HCT116 (cell line): ENCODE measurements around the gene SERAC1. TPM values are rescaled to one million over a fixed set of nuclear protein-coding genes. Genes with fewer than 3 reads are reported as not detected.

Source experiments
- ATAC-seq: fragments of 200-7000 bp; cut with Tn5 transposase; 2 replicates; pipeline ENCODE4 v1.9.1; 2020; ENCODE audit warnings: mild to moderate bottlenecking, moderate library complexity
- BruUV-seq: library from RNA; stranded (reverse); fragments of 400-500 nt; replicated peaks from 2 replicates; lab custom pipeline; 2021; lab: Mats Ljungman, UMichigan
- CTCF ChIA-PET: fragments of 300-600 bp; sonication (Branson Sonifier 250); formaldehyde crosslinking; loops from one replicate; lab custom pipeline; 2021; ENCODE audit warnings: antibody characterized with exemption; lab: Charles Lee
- POLR2A ChIA-PET: fragments of 300-600, 350-600 bp; sonication (Branson Sonifier 250); formaldehyde crosslinking; loops from one replicate; lab custom pipeline; 2021; ENCODE audit warnings: antibody characterized with exemption; lab: Charles Lee
- RAD21 ChIA-PET, 2 experiments: fragments of 300-600 bp; sonication (Branson Sonifier 250); formaldehyde crosslinking; loops; one replicate each; lab custom pipeline; 2023; ENCODE audit warnings: low total read pairs in 2 of 2; ENCODE audit not compliant: uncharacterized antibody in 2 of 2, unreplicated experiment in 2 of 2, low non-redundant PET in 1 of 2; lab: Charles Lee
- DNase-seq: peaks from one replicate; pipeline ENCODE4 v3.0.0-alpha.2; 2010; ENCODE audit warnings: low read depth, low spot score
- H2AFZ ChIP-seq: fragments of 200-600 bp; shearing (Covaris generic), sonication (generic); 2 replicates; pipeline ENCODE4 v1.6.1; 2017; ENCODE audit warnings: low read depth, mixed run types, mixed read lengths, antibody characterized with exemption, low read length; ENCODE audit not compliant: poor library complexity, severe bottlenecking
- H3K27ac ChIP-seq: 2 replicates; pipeline ENCODE4 v1.5.1; 2012; ENCODE audit warnings: low read depth, low read length
- H3K27me3 ChIP-seq: fragments of 200-600 bp; sonication (generic); 2 replicates; pipeline ENCODE4 v1.6.1; 2016; ENCODE audit warnings: mixed run types, low read length, mixed read lengths; ENCODE audit not compliant: insufficient read depth
- H3K36me3 ChIP-seq, 2 experiments: fragments of 200-500 bp in 1 of 2; fragments of 200-600 bp in 1 of 2; sonication (Bioruptor generic) in 1 of 2; sonication (generic) in 1 of 2; 2 replicates each; pipeline versions ENCODE4 v1.5.1 to v1.6.1; 2014 to 2016; ENCODE audit warnings: low read length in 2 of 2, inconsistent platforms in 1 of 2, mixed read lengths in 1 of 2, mixed run types in 1 of 2; ENCODE audit not compliant: insufficient read depth in 2 of 2, control insufficient read depth in 1 of 2
- H3K4me1 ChIP-seq, 2 experiments: fragments of 200-600 bp in 1 of 2; sonication (generic) in 1 of 2; 2 replicates each; pipeline versions ENCODE4 v1.5.1 to v1.6.1; 2012 to 2017; ENCODE audit warnings: low read length in 2 of 2, inconsistent platforms in 1 of 2, mild to moderate bottlenecking in 1 of 2, mixed read lengths in 1 of 2, mixed run types in 1 of 2, moderate library complexity in 1 of 2; ENCODE audit not compliant: insufficient read depth in 2 of 2, control insufficient read depth in 1 of 2
- H3K4me2 ChIP-seq: fragments of 200-600 bp; sonication (generic); 2 replicates; pipeline ENCODE4 v1.6.1; 2017; ENCODE audit warnings: mixed run types, low read length, mixed read lengths
- H3K4me3 ChIP-seq, 2 experiments: fragments of 200-600 bp in 1 of 2; sonication (generic) in 1 of 2; replicated peaks in 1 of 2; 2 replicates each; pipeline ENCODE4 v1.5.1; 2011 to 2016; ENCODE audit warnings: low read length in 2 of 2, control low read depth in 1 of 2, low read depth in 1 of 2, mild to moderate bottlenecking in 1 of 2, mixed read lengths in 1 of 2, mixed run types in 1 of 2
- H3K79me2 ChIP-seq: fragments of 200-600 bp; sonication (generic); 2 replicates; pipeline ENCODE4 v1.6.1; 2017; ENCODE audit warnings: mild to moderate bottlenecking, mixed run types, low read length, moderate library complexity, mixed read lengths; ENCODE audit not compliant: insufficient read depth
- H3K9ac ChIP-seq: fragments of 200-600 bp; sonication (generic); 2 replicates; pipeline ENCODE4 v1.6.1; 2016; ENCODE audit warnings: low read length, mixed read lengths
- H3K9me2 ChIP-seq: fragments of 200-600 bp; sonication (generic), shearing (Covaris generic); 2 replicates; pipeline ENCODE4 v1.6.1; 2017; ENCODE audit warnings: mixed run types, mild to moderate bottlenecking, moderate library complexity; ENCODE audit not compliant: insufficient read depth
- H3K9me3 ChIP-seq, 2 experiments: fragments of 200-500 bp in 1 of 2; fragments of 200-600 bp in 1 of 2; sonication (Bioruptor generic) in 1 of 2; sonication (generic) in 1 of 2; 2 replicates each; pipeline ENCODE4 v1.6.1; 2014 to 2017; ENCODE audit warnings: low read length in 2 of 2, mixed read lengths in 2 of 2, inconsistent platforms in 1 of 2, low read depth in 1 of 2, mild to moderate bottlenecking in 1 of 2, mixed run types in 1 of 2, moderate library complexity in 1 of 2; ENCODE audit not compliant: control insufficient read depth in 1 of 2, insufficient read depth in 1 of 2
- H4K20me1 ChIP-seq: fragments of 200-600 bp; sonication (generic), shearing (Covaris generic); 2 replicates; pipeline ENCODE4 v1.6.1; 2017; ENCODE audit warnings: mixed run types, mild to moderate bottlenecking, moderate library complexity; ENCODE audit not compliant: insufficient read depth
- CEBPB ChIP-seq: IDR thresholded peaks from 2 replicates; pipeline ENCODE4 v1.6.1; 2012; ENCODE audit warnings: low read depth
- FOSL1 ChIP-seq: IDR thresholded peaks from 2 replicates; pipeline ENCODE4 v1.6.1; 2012; ENCODE audit warnings: low read depth
- POLR2AphosphoS5 ChIP-seq: IDR thresholded peaks from 2 replicates; pipeline ENCODE4 v1.6.1; 2011; ENCODE audit warnings: mild to moderate bottlenecking, low read depth, low read length, moderate library complexity
- RAD21 ChIP-seq: IDR thresholded peaks from 2 replicates; pipeline ENCODE4 v1.6.1; 2012; ENCODE audit warnings: low read depth, mild to moderate bottlenecking
- SIN3A ChIP-seq: IDR thresholded peaks from 2 replicates; pipeline ENCODE4 v1.6.1; 2012; ENCODE audit warnings: low read depth
- SP1 ChIP-seq: IDR thresholded peaks from 2 replicates; pipeline ENCODE4 v1.6.1; 2012; ENCODE audit warnings: low read depth
- intact Hi-C: fragments of 100-400 bp; cut with micrococcal nuclease; formaldehyde crosslinking; loops from 2 replicates; pipeline ENCODE4 v1.10.0; 2022
- total RNA-seq: library from RNA; stranded (reverse); gene quantifications from one replicate; pipeline ENCODE4 v1.2.1, GENCODE V29; 2021; ENCODE audit not compliant: unreplicated experiment
- TF ChIP-seq, protein P1 (sequence below), 3 experiments: fragments of 200-600 bp in 1 of 3; sonication (generic) in 1 of 3; IDR thresholded peaks in 2 of 3; conservative IDR thresholded peaks in 1 of 3; 2 replicates each; pipeline ENCODE4 v1.5.1; 2012 to 2017; ENCODE audit warnings: low read depth in 2 of 3, low read length in 2 of 3, antibody characterized with exemption in 1 of 3, borderline replicate concordance in 1 of 3, control low read depth in 1 of 3, mild to moderate bottlenecking in 1 of 3, mixed read lengths in 1 of 3, mixed run types in 1 of 3, moderate library complexity in 1 of 3; ENCODE audit not compliant: insufficient read depth in 1 of 3
- TF ChIP-seq, protein P2 (sequence below): IDR thresholded peaks from 2 replicates; pipeline ENCODE4 v1.6.1; 2012

SERAC1 gene
- total RNA-seq, 1 experiment from 2014 or later, result 7.6 TPM

DNA sequence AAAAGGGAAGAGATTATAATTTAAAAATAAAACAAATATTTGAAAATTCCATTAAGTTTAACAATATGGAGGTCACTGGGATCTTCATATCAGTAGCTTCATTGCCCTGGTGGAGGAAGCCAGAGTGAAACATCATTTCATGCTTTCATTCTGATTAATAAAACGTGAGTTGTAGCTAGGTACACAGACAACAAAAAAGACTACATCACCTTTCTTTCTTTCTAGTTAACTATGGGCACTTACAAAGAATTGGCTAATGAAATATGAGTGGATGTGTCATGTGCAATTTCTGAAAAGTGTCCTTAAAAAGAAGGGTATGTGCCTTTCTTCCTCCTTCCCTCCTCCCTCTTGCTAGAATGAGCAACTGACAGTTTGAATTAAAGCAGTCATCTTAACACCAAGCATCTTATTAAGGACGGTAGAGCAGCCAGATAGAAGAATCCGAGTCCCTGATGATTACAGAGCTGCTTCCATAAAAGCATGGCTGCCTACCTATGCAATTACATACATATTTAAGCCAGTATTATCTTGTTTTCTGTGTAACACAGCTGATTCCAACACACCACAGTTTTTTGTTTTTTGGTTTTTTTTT, 3.4 kb downstream of the SERAC1 start:
- TF ChIP-seq, protein P1, sequence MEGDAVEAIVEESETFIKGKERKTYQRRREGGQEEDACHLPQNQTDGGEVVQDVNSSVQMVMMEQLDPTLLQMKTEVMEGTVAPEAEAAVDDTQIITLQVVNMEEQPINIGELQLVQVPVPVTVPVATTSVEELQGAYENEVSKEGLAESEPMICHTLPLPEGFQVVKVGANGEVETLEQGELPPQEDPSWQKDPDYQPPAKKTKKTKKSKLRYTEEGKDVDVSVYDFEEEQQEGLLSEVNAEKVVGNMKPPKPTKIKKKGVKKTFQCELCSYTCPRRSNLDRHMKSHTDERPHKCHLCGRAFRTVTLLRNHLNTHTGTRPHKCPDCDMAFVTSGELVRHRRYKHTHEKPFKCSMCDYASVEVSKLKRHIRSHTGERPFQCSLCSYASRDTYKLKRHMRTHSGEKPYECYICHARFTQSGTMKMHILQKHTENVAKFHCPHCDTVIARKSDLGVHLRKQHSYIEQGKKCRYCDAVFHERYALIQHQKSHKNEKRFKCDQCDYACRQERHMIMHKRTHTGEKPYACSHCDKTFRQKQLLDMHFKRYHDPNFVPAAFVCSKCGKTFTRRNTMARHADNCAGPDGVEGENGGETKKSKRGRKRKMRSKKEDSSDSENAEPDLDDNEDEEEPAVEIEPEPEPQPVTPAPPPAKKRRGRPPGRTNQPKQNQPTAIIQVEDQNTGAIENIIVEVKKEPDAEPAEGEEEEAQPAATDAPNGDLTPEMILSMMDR (IDR thresholded peaks at IDR 0.05 in 2 of 3, conservative IDR thresholded peaks at IDR 0.05 in 1 of 3; ENCODE audit: borderline replicate concordance in 1 of 3, insufficient read depth in 1 of 3, low read depth in 2 of 3, low read length in 2 of 3), result no peak
- TF ChIP-seq CEBPB (no peak), SIN3A (no peak), RAD21 (no peak), FOSL1 (no peak), SP1 (no peak), POLR2AphosphoS5 (no peak)
- TF ChIP-seq, protein P2, sequence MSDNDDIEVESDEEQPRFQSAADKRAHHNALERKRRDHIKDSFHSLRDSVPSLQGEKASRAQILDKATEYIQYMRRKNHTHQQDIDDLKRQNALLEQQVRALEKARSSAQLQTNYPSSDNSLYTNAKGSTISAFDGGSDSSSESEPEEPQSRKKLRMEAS, result no peak
- no peaks in the 10 kb centered on the region for H4K20me1 ChIP-seq
- POLR2A ChIA-PET, result no interaction called here
- H3K9me2 ChIP-seq, result no peaks in the 10 kb centered on the region
- no peak overlapping the region for H3K4me2 ChIP-seq
- no peak overlapping the region for H3K4me3 ChIP-seq
- RAD21 ChIA-PET, result no interaction called here
- DNase-seq (no peak), ATAC-seq (no peak)
- CTCF ChIA-PET, result no interaction called here
- peaks cover 9 to 38% of the 10 kb centered on the region in 2 experiments; a peak in 2 of 4 replicates for H3K4me1 ChIP-seq
- no peak overlapping the region for H2AFZ ChIP-seq
- no peak overlapping the region for H3K27ac ChIP-seq
- H3K79me2 ChIP-seq, result peaks cover 5% of the 10 kb centered on the region; the same call in 1 of the 2 replicates
- no TSS peak for BruUV-seq
- H3K9ac ChIP-seq, result no peak overlapping the region
- H3K27me3 ChIP-seq, result no peaks in the 10 kb centered on the region
- intact Hi-C loops, result no loop called here
- H3K9me3 ChIP-seq, result no peaks in the 10 kb centered on the region
- H3K36me3 ChIP-seq, result no peaks in the 10 kb centered on the region
